ENCODE data around the gene KLHL6. TPM values are rescaled to one million over a fixed set of nuclear protein-coding genes. Genes with fewer than 3 reads are reported as not detected.
A peak's percentile ranks its signal among the peaks of the same experiment; 100 is the strongest.

Gene KLHL6
- polyA plus RNA-seq, 1 of the 3 experiments (the other 2 are of a cell fraction) = not detected

- Histone ChIP-seq H3K27ac (ENCODE audit: low read depth in 2 of 2, low read length in 1 of 2) (peak overlapping the region in 1 of 2 experiments; percentile 68; a peak in 2 of 4 replicates), H3K79me2 (ENCODE audit: insufficient read depth) (no peaks in the 10 kb centered on the region), H3K4me3 (ENCODE audit: low read depth in 2 of 2, low read length in 1 of 2) (no peak overlapping the region), H3K4me2 (no peak overlapping the region), H3K9me2 (no peaks in the 10 kb centered on the region), H3K9ac (no peak overlapping the region), H3K27me3 (ENCODE audit: insufficient read depth) (peaks cover 13% of the 10 kb centered on the region; the same call in 1 of the 2 replicates), H3K36me3 (replicated peaks in 1 of 2; ENCODE audit: control insufficient read depth in 1 of 2, insufficient read depth in 2 of 2, low read length in 1 of 2) (no peaks in the 10 kb centered on the region), H2AFZ (ENCODE audit: low read depth) (no peak overlapping the region), H4K20me1 (ENCODE audit: insufficient read depth) (no peaks in the 10 kb centered on the region), H3K4me1 (ENCODE audit: control insufficient read depth in 1 of 2, insufficient read depth in 2 of 2, low read depth in 1 of 2, low read length in 1 of 2) (peaks cover 0 to 27% of the 10 kb centered on the region in 2 experiments; a peak in 1 of 4 replicates), H3K9me3 (no peaks in the 10 kb centered on the region), H3F3A (replicated peaks; ENCODE audit: insufficient read depth) (no peaks in the 10 kb centered on the region)
- ChIA-PET CTCF (interaction anchor here (0.5 kb wide), 1 partner anchor 552 kb away, joined by 3 read pairs; the partner anchor contains the start of gene EIF2B5), POLR2A (interaction anchor here (0.6 kb wide), 1 partner anchor 158 kb away, joined by 3 read pairs; no protein-coding TSS in a partner anchor)
- no peak for DNase-seq
- WGBS (ENCODE audit: low lambda C conversion rate) = 57% methylated on average over 5 of the region's 5 CpGs
- TF ChIP-seq CHD2 (IDR thresholded peaks at IDR 0.05; ENCODE audit: low read length, partially characterized antibody) (no peak), EP300 (IDR thresholded peaks at IDR 0.05; ENCODE audit: borderline replicate concordance in 1 of 2, low read depth in 1 of 2, low read length in 1 of 2) (no peak), YY1 (IDR thresholded peaks at IDR 0.05; ENCODE audit: low read depth) (no peak), RCOR1 (IDR thresholded peaks at IDR 0.05; ENCODE audit: low read length) (no peak), ZBTB33 (IDR thresholded peaks at IDR 0.05; ENCODE audit: borderline replicate concordance, low read depth) (no peak), RXRA (IDR thresholded peaks at IDR 0.05; ENCODE audit: borderline replicate concordance, low read depth) (no peak), RFX5 (IDR thresholded peaks at IDR 0.05; ENCODE audit: low read length) (no peak), EZH2phosphoT487 (IDR thresholded peaks at IDR 0.05; ENCODE audit: borderline replicate concordance, low read depth) (no peak), ELF1 (IDR thresholded peaks at IDR 0.05) (no peak), NRF1 (IDR thresholded peaks at IDR 0.05; ENCODE audit: low read depth, low read length) (no peak), NFIC (IDR thresholded peaks at IDR 0.05; ENCODE audit: borderline replicate concordance) (no peak), IRF3 (IDR thresholded peaks at IDR 0.05; ENCODE audit: low read depth, low read length) (no peak), TAF1 (IDR thresholded peaks at IDR 0.05; ENCODE audit: borderline replicate concordance, low read depth, low read length) (no peak), USF1 (IDR thresholded peaks at IDR 0.05; ENCODE audit: borderline replicate concordance, low read depth) (no peak), JUND (IDR thresholded peaks at IDR 0.05) (no peak), TEAD4 (IDR thresholded peaks at IDR 0.05; ENCODE audit: borderline replicate concordance, insufficient read depth) (no peak)
Observed at GRCh38 chr3:183583331-183584245, 28.1 kb upstream of the KLHL6 start.

All from SK-N-SH (cell line).